ENCODE data around the gene RFWD3. TPM values are rescaled to one million over a fixed set of nuclear protein-coding genes. Genes with fewer than 3 reads are reported as not detected.
A peak's percentile ranks its signal among the peaks of the same experiment; 100 is the strongest.

RFWD3 gene
- total and polyA plus RNA-seq, 2 donors (not counting 1 experiment from before 2014, with no cell fraction given) = 12.9 to 15.2 TPM

- Histone ChIP-seq H3K9me3 (ENCODE audit: control insufficient read depth, insufficient read depth, low read depth, low read length) (no peaks in the 10 kb centered on the region), H4K20me1 (ENCODE audit: control insufficient read depth, extremely low read depth, insufficient read depth, low read length) (no peaks in the 10 kb centered on the region), H3K79me2 (ENCODE audit: control insufficient read depth, insufficient read depth, low read length) (no peaks in the 10 kb centered on the region), H2AFZ (ENCODE audit: low read length) (peak within 1 kb of the TSS; percentile 81), H3K27me3 (ENCODE audit: control insufficient read depth, insufficient read depth, low read length) (no peaks in the 10 kb centered on the region), H3K36me3 (ENCODE audit: control insufficient read depth, insufficient read depth, low read length) (no peaks in the 10 kb centered on the region), H3K4me1 (ENCODE audit: control insufficient read depth, extremely low read depth, insufficient read depth, low read length) (peaks cover 3% of the 10 kb centered on the region), H3K4me3 (replicated peaks in 1 of 4; ENCODE audit: control extremely low read depth in 1 of 4, insufficient read depth in 1 of 4, low read depth in 3 of 4, low read length in 4 of 4) (peak within 1 kb of the TSS; percentile 67 to 88 (median 72)), H3K27ac (ENCODE audit: insufficient read depth, low read length) (peak within 1 kb of the TSS; percentile 77), H3K9ac (ENCODE audit: insufficient read depth, low read length) (peak within 1 kb of the TSS; percentile 72), H3K4me2 (ENCODE audit: extremely low read depth, insufficient read depth, low read length) (peak within 1 kb of the TSS; percentile 59)
- peak; percentile 43 to 58 for DNase-seq (ENCODE audit: low read depth in 2 of 2)
- TF ChIP-seq, protein P1, sequence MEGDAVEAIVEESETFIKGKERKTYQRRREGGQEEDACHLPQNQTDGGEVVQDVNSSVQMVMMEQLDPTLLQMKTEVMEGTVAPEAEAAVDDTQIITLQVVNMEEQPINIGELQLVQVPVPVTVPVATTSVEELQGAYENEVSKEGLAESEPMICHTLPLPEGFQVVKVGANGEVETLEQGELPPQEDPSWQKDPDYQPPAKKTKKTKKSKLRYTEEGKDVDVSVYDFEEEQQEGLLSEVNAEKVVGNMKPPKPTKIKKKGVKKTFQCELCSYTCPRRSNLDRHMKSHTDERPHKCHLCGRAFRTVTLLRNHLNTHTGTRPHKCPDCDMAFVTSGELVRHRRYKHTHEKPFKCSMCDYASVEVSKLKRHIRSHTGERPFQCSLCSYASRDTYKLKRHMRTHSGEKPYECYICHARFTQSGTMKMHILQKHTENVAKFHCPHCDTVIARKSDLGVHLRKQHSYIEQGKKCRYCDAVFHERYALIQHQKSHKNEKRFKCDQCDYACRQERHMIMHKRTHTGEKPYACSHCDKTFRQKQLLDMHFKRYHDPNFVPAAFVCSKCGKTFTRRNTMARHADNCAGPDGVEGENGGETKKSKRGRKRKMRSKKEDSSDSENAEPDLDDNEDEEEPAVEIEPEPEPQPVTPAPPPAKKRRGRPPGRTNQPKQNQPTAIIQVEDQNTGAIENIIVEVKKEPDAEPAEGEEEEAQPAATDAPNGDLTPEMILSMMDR (conservative IDR thresholded peaks at IDR 0.05 in 1 of 2, IDR thresholded peaks at IDR 0.05 in 1 of 2; ENCODE audit: low read depth in 1 of 2, low read length in 2 of 2) = no peak
Measured at GRCh38 chr16:74700438-74701225, 34.0 kb upstream of the RFWD3 start, which contains the start of gene MLKL. TSS of gene MLKL (minus strand) at chr16:74700862. CDS start at chr16:74695757, 5,105 bp downstream.

- H3K79me2 ChIP-seq (ENCODE audit: control insufficient read depth, insufficient read depth, low read length) = no peaks in the 10 kb centered on the region
- H3K4me2 ChIP-seq (ENCODE audit: extremely low read depth, insufficient read depth, low read length) = peak overlapping the region; percentile 59
- H2AFZ ChIP-seq (ENCODE audit: low read length) = peak overlapping the region; percentile 81
- peak overlapping the region; percentile 77 for H3K27ac ChIP-seq (ENCODE audit: insufficient read depth, low read length)
- H3K4me1 ChIP-seq (ENCODE audit: control insufficient read depth, extremely low read depth, insufficient read depth, low read length) = peaks cover 3% of the 10 kb centered on the region
- no peaks in the 10 kb centered on the region for H3K27me3 ChIP-seq (ENCODE audit: control insufficient read depth, insufficient read depth, low read length)
- H3K36me3 ChIP-seq (ENCODE audit: control insufficient read depth, insufficient read depth, low read length) = no peaks in the 10 kb centered on the region
- H4K20me1 ChIP-seq (ENCODE audit: control insufficient read depth, extremely low read depth, insufficient read depth, low read length) = no peaks in the 10 kb centered on the region
- DNase-seq (ENCODE audit: low read depth in 2 of 2) = peak in 1 of 2 donors; percentile 20
- TF ChIP-seq, protein P1 (conservative IDR thresholded peaks at IDR 0.05 in 1 of 2, IDR thresholded peaks at IDR 0.05 in 1 of 2; ENCODE audit: low read depth in 1 of 2, low read length in 2 of 2) = no peak
- no peak for TF ChIP-seq EZH2 (IDR thresholded peaks at IDR 0.05; ENCODE audit: low read length, missing control alignments)
- peak overlapping the region; percentile 67 to 88 (median 72) for H3K4me3 ChIP-seq (replicated peaks in 1 of 4; ENCODE audit: control extremely low read depth in 1 of 4, insufficient read depth in 1 of 4, low read depth in 3 of 4, low read length in 4 of 4)
- H3K9me3 ChIP-seq (ENCODE audit: control insufficient read depth, insufficient read depth, low read depth, low read length) = no peaks in the 10 kb centered on the region
- H3K9ac ChIP-seq (ENCODE audit: insufficient read depth, low read length) = peak overlapping the region; percentile 72
Measured at GRCh38 chr16:74700116-74700437, 33.4 kb upstream of the RFWD3 start.

DNA sequence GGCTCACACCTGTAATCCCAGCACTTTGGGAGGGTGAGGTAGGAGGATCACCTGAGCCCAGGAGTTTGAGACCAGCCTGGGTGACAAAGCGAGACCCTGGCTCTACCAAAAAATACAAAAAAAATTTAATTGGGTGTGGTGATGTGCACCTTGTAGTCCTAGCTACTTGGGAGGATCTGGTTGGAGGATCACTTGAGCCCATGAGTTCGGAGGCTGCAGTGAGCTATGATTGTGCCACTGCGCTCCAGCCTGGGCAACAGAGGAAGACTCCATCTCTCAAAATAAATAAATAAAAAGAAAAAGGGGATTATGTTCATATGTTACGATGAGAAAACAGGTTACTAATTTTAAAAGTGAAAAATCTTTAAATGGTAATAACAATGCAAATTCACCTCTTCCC, 33.0 kb upstream of the RFWD3 start:
- TF ChIP-seq, protein P1 (conservative IDR thresholded peaks at IDR 0.05 in 1 of 2, IDR thresholded peaks at IDR 0.05 in 1 of 2; ENCODE audit: low read depth in 1 of 2, low read length in 2 of 2) = no peak
- no peak for TF ChIP-seq EZH2 (IDR thresholded peaks at IDR 0.05; ENCODE audit: low read length, missing control alignments)
- H3K79me2 ChIP-seq (ENCODE audit: control insufficient read depth, insufficient read depth, low read length) = no peaks in the 10 kb centered on the region
- H4K20me1 ChIP-seq (ENCODE audit: control insufficient read depth, extremely low read depth, insufficient read depth, low read length) = no peaks in the 10 kb centered on the region
- no peak overlapping the region for H3K9ac ChIP-seq (ENCODE audit: insufficient read depth, low read length)
- DNase-seq (ENCODE audit: low read depth in 2 of 2) = no peak
- no peaks in the 10 kb centered on the region for H3K36me3 ChIP-seq (ENCODE audit: control insufficient read depth, insufficient read depth, low read length)
- no peaks in the 10 kb centered on the region for H3K9me3 ChIP-seq (ENCODE audit: control insufficient read depth, insufficient read depth, low read depth, low read length)
- H2AFZ ChIP-seq (ENCODE audit: low read length) = no peak overlapping the region
- H3K4me3 ChIP-seq (replicated peaks in 1 of 4; ENCODE audit: control extremely low read depth in 1 of 4, insufficient read depth in 1 of 4, low read depth in 3 of 4, low read length in 4 of 4) = peak overlapping the region in 2 of 4 experiments; percentile 76 to 88
- H3K27ac ChIP-seq (ENCODE audit: insufficient read depth, low read length) = no peak overlapping the region
- H3K4me2 ChIP-seq (ENCODE audit: extremely low read depth, insufficient read depth, low read length) = peak overlapping the region; percentile 38
- no peaks in the 10 kb centered on the region for H3K27me3 ChIP-seq (ENCODE audit: control insufficient read depth, insufficient read depth, low read length)
- H3K4me1 ChIP-seq (ENCODE audit: control insufficient read depth, extremely low read depth, insufficient read depth, low read length) = peaks cover 3% of the 10 kb centered on the region
